Activated CD4-positive, alpha-beta T cell treated with anti-CD3 and anti-CD28 coated beads for 4 hours (primary cell): ENCODE results near the gene ATXN10.
"Not testable (repeated sequence)": the region's sequence is repeated elsewhere in the genome, so short reads cannot be mapped to it uniquely, and the experiment has no call there.

Experiments used
- DNase-seq, 2 donors: peaks; one replicate each; pipeline ENCODE4 v3.0.0-alpha.2; 2020

Gene ATXN10

DNA sequence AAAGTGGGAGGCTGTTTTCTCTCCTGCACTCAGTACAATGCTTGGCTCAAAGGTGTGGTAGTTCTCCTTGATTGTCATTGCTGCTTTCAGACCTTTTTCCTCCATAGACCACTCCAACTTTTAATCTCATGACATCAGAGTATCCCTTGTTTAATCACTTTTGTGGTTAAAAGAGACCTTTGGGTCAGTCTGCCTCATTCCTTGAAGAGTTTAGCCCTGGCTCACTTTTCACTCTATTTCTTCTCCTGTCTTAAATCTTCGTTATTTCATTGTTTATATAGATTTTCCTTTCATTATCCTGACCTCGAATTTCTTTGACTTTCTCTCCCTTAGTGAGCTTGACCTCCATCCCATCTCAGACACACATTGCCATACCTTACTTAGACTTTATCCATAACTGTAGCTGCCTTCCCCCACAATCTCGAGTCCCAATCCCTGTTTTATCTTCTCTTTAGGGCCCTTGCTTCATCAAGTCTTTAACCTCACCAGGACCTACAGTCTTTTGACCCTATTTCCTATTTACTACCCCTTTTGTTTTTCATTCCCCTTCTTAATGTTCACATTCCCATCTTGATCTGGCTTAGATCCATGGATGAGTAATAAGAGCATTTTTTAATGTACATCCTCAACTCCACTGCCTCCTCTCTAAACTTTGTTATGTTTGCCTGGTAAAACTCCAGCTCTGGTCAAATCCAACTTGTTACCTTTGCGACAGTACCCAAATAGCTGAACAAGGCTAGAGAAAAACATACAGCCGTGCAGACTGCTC lies 9.5 kb downstream of the ATXN10 start:
- DNase-seq, result no peak

DNA sequence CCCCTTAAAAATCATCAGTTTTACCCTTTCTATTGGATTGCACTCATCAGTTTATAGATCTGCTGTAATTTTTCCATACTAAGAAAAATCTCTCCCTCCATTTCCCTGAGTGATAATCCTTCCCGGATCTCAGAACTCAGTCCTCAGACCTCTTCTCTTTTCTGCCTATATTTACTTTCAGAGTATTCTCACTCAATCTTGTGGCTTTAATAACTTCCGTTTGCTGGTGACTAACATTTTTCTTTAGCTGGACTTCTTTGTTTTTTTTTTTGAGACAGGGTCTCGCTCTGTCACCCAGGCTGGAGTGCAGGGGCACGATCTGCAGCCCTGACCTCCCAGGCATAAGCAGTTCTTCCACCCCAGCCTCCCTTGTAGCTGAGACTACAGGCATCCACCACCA lies 10.4 kb downstream of the ATXN10 start:
- DNase-seq, result no peak

DNA sequence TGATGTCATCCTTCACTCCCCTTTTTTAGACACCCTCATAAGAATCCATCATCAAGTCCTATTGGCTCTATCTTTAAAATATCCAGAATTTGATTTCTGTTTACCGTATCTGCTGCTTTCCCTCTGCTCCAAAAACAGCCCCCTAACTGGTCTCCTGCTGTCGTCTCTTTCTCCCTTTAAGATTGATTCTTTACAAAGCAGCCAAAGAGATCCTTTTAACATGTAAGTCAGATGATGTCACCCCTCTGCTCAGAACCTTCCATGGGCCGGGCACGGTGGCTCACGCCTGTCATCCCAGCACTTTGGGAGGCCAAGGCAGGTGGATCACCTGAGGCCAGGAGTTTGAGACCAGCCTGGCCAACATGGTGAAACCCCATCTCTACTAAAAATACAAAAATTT lies 11.1 kb downstream of the ATXN10 start:
- DNase-seq, result not testable (repeated sequence)

DNA sequence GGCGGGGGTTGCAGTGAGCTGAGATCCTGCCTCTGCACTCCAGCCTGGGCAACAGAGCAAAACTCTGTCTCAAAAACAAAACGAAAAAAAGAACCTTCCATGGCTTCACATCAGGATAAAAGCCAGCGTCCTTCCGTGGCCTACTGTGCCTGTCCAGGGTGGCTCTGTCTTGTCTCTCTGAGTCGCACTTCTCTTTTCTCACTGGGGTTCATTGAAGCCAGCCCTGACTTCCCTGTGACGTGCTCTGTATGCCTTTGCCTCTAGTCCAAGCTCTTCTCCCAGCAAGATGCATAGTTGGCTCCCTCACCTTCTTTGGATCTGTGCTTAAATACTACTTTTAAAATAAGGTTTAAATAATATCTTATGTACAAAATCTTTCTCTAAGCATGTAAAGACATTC lies 11.6 kb downstream of the ATXN10 start:
- DNase-seq, result no peak

DNA sequence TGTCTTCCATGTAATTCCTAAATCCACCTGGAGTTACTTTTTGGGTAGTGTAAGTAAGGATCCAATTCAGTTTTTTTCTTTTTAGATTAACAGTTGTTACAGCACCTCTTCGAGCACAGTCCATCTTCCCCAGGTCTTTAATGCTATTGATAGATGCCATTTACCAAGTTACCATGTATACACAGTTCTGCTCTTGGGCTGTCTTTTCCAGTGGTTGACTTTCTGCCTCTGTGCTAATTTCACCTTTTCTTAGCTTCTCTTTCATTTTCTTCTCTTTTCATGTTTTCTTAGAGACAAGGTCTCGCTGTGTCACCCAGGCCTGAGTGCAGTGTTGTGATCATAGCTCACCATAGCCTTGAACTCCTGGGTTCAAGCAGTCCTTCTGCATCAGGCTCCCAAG lies 12.0 kb downstream of the ATXN10 start:
- no peak for DNase-seq

DNA sequence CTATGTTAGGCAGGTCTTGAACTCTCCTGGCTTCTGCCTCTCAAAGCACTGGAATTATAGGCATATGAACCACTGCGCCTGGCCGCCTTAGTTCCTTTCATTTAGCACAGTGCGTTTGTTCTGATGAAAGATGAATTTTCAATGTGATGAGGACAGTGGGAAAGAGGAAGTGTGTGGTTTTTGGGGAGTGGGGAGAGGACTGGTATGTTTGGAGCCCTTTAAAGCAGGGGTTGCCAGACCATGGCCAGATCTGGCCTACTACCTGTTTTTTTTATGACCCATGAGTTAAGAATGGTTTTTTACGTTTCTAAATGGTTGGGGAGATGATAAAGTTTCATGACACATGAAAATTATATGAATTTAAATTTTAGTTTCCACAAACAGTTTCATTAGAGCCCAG lies 12.5 kb downstream of the ATXN10 start:
- DNase-seq, result no peak

DNA sequence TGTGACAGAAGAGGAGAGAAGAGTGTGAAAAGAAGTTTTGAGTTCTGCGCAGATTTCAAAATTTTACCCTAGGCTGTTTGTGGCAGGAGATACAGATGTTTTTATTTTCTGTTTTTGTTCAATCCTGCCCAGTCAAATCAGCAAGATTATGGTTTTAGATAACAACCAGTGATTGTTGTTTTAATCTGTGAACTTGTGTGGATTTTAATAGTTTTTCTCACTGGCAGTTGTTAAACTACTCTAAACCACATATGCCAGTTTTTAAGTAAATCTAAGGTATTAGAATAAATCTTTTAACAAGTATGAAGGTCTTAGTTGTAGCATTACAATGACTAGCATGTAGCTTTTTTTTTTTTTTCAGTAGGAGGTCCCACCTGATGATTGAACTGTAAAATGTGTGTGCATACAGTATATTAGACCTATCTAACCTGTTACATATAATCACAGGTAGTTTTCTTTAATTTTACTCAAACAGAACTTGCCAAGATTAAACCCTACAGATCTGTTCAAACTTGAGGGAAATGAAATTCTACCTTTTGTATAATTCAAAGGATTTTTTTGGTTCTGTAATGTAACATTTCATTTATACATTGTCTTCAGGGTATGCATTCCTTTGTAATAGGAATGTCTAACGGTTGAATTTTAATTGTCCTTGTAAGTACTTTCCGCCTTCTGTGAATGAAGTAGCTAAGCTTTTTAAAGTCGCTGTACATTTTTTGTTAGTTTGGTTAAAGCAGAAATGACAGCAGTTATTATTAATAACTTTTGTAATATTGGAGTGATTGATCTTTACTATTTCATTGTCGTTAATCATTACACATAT lies 13.3 kb downstream of the ATXN10 start:
- DNase-seq, result no peak

DNA sequence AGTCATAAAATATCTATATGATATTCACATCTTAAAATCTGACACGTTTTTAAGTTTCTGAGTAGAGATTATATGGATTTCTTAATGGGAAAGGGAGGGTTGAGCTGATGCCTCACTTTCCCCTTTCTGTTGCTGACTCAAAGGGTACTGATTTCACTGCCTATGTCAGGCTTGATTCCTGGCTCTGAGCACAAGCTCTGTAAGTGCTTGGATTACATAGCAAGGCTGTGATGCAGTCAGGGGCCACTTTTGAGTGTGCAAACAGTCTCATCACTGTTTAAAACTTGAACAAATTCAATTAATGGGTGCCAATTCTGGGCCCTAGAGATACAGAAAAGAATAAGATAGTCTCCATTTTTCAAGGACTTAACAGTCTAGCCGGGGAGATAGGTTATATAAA lies 14.4 kb downstream of the ATXN10 start:
- DNase-seq, result no peak

DNA sequence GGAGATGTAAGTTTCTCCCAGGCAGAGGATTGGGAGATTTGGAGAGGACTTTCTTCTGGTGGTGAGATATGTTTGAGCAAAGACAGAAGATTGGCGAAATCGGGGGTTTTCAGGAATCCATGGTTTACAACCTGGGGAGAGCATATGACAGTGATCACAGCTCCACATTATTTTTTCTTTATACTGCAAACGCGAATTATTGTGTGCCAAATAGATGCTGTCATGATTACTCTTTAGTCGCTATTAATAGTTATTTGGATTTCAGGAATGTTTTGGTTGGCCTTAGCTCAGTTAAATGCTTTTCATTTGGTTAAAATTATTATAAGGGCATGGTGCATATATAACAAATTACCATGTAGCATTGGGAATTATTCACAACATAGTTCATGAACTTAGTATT lies 15.2 kb downstream of the ATXN10 start:
- DNase-seq, result no peak

DNA sequence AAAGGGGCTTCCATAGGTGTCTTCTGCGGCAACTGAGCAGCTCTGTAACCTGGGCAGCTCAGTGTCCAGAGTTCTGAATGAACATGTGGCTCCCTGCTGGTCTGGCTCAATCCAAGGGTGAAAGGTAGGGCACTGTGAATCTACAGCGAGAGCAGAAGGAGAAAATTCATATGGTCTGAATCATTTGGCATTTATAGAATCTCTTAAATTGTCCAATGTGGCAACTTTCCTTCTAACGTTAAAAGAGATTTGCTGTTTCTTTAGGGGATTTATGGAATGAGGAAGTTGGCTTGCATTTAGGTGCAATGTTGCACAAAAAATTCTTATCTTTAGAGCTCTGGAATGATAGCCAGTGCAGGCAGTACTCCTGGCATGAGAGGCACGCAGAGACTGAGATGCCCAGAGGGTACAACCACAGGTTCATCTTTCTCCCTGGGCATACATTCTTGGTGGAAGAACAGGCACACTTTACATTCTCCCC lies 17.0 kb downstream of the ATXN10 start:
- DNase-seq, result no peak

DNA sequence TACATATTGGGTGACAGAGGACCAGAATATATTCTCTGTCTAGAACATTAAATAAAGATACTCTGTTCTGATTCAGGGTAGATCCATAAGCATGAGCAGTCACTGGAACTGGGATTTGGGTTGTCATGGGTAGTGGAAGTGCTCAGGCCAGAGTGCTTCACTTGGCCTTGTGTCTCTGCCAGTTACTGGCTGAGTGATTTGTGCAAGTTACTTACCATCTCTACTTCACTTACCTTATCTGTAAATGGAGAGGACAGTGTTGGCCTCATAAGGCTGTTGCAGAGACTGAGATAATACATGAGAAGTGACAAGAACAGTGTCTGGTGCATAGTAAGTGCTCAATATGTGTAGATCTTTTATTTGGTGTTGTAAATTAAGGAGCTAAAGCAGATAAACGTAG lies 17.6 kb downstream of the ATXN10 start:
- DNase-seq, result no peak

DNA sequence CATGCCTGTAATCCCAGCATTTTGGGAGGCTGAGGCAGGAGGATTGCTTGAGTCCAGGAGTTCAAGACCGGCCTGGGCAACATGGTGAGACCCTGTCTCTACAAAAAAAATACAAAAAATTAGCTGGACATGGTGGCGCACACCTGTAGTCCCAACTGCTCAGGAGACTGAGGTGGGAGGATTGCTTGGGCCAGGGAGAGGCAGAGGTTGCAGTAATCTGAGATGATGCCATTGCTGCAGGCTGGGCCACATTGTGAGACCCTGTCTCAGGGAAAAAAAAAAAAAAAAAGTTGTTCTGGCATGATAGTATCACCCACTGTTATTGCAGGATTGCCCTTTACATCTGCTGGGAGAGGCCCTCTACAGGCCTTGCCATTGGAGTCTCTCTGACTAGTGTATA lies 18.4 kb downstream of the ATXN10 start:
- DNase-seq, result no peak

DNA sequence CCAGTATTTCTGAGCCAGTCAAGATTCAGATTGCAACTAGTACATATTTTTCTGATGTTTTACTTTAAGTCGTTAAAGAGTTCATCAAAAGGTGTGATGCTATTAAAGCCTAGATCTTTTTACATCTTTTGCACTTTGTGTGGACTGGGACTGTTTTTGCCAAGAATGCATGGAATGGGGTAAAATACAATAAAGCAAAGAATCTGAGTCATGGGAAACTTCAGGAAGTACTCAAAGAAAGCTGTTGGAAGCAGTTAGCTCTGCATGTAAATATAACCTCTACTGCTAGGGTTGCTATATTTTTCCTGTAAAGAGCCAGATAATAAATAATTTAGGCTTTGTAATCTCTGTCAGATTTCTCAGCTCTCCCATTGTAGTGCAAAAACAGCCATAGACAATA lies 20.9 kb downstream of the ATXN10 start:
- no peak for DNase-seq

DNA sequence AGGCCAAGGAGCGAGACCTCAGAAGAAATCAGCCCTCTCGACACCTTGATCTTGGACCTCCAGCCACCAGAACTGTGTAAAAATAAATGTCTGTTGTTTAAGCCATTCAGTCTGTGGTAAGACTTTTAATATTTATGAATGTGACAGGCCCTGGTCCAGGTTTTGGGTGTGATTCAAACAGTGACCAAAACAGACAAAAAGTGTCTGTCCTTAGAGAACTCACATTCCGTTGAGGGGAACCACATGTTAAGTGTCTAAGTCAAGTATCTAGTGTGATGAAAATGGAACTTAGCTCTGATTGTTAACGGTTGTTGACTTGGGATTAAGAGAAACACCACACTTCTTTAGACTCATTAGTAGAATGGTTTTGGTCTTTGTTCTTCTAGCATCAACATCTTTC lies 22.2 kb downstream of the ATXN10 start:
- DNase-seq, result no peak

DNA sequence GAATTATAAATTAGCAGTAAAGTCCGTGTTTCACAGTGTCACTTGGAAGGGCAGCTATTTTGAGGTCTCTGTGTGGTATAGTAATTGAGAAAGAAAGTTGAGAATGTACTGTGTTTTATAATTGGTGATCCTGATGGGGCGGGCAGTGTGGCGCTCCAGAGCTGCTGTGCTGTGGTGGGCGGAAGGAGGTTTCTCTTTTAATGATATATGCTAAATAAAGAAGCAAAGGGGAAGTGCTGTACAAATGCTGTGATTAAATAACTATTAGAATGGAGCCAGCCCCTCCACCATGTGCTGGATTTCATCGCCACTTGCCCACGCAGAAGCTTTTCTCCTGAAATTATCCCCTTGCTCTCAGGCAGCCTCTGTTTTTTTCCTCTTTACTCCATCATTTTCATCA lies 24.6 kb downstream of the ATXN10 start:
- DNase-seq, result no peak

DNA sequence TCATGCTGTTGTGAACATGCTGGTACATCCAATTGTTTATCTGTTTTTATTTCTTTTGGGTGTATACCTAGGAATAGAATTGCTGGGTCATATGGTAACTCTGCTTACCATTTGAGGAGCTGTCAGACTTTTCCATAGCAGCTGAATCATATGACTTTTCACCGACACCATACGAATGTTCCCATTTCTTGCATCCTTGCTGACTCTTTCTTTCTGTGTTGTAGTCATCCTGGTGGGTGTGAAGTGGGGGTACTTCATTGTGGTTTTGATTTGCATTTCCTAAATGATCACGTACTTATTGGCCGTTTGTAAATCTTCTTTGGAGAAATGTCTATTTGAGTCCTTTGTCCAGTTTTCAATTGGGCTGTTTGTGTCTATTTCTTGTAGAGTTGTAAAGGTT lies 26.5 kb downstream of the ATXN10 start:
- DNase-seq, result no peak

DNA sequence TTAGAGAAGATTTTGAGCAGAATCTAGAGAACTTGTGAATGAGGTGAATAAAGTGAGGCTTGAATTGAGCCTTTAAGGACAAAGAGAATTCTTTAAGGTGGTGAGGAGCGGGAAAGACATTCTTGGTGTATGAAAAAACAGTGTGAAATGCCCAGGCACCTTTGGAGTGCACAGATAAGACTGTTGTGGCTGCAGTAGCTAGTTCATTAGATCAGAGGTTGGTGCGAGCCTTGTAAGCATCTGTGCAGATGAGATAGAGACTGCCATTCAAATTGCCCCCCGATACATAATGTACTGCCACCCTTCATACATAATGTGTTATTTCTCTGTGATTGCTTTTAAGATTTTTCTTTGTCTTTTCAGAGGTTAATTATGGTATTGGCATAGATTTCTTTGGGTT lies 31.3 kb downstream of the ATXN10 start:
- no peak for DNase-seq

DNA sequence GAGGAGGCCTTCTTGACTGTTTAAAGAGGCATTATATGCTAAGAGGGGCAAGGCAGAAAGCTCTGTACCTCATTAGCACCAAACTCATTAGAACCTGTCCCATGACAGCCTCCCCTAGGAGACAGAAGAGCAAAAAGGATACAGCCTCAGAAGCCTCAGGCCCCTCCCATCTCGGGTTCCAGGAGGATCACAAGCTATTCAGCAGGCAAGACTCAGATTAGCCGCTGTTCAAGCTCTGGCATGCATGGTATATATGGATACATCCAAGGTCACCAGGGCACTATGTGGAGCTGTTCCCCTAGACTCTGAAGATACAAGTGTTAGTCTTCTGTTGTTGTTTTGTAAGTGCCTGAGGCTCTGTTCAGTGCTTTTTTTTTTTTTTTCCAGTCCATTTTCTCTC lies 32.1 kb downstream of the ATXN10 start:
- DNase-seq, result no peak

DNA sequence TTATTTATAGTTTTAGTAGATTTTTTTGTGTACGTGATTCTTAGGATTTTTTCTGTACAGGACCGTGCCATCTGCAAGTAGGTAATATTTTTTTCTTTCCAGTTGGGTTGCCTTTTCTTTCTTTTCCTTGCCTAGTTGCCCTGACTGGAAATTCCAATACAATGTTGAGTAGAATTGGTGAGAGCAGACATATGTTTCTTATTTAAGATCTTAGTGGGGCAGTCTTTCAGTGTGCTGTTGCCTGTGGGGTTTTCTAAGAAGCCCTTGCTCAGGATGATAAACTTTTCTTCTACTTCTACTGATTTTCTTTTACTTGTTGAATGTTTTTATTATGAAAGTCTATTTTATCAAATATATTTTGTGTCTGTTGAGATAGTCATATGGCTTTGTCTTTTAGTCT lies 33.0 kb downstream of the ATXN10 start:
- DNase-seq, result no peak

DNA sequence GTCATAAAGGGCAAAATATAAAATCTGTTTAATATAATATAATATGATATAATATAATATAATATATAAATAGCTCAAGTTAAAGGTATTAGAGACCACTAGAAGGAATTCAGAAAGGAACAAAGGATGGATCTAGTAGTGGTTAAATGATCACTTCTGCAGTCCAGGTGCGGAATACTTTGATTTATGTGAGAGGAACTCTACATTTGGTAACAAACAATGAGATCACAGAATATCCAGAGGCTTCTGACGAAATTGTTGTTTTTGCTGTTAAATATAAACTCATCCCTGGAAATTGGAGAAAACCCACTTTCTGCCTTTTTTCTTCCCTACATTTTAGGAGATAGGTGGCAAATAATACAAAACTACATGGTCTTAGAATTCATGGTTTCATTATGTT lies 36.0 kb downstream of the ATXN10 start:
- DNase-seq, result no peak

DNA sequence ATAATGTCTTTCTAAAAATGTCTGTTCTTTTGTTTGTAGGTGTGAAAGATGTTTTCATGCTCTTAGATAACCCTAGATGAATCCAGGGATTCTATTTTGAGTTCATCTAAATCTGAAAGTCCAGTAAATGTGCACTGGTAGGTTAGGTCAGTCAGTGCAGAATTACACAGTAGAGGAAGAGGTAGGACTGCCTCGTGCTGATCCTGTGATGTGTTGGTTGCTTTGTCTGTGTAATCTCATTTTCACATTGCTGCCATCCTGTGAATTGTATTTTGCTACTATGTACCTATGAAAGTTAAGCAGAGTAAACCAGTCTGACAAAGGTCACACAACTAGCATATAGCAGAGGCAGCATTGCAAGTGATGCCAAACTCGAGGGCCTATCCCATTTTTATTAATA lies 36.5 kb downstream of the ATXN10 start:
- DNase-seq, result no peak

DNA sequence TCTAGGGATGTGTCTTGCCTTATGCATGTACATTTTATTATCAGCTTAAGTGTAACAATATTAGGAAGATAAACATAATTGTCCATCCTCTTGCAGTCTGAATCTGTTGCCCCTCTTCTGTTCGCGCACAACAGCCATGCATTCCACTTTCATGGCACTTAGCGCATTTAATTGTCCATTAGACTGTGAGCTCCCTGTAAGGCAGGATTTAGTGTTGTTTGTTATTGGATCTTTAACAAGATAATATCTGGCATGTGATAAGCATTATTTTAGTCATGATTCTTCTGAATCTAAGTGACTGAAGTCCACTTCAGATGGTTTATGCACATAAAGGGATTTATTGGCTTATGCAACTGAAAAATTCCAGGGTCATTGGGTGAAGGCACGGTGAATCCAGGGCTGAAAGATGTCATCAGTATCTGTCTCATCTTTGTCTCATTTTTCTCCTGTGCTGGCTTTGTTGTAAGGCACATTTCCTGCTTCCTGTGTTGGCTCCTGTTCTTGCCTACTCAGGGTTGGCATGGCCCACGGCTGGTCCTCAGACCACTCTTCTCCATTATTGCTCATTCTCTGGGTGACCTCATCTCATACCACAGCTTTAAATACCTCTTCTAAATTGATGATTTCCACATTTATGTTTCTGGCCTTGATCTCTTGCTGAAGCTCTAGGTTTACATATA lies 37.6 kb downstream of the ATXN10 start:
- no peak for DNase-seq

DNA sequence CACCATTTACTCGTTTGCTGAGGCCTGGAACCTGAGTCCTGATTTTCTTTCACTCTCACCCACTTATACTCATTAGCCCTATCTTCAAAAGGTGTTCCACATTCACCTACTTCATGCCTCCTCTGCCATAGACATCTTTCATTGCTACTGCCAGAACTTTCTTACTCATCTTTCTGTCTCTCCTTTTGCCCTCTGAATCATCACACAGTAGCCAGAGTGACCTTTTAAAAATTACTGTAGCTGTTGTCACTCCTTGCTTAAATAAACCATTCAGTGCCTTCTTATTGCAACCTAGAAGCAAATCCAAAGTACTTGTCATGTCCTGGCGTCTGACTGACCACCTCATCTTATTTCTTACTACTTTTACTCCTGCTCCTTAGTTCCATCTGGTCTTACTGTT lies 38.2 kb downstream of the ATXN10 start:
- DNase-seq, result no peak

DNA sequence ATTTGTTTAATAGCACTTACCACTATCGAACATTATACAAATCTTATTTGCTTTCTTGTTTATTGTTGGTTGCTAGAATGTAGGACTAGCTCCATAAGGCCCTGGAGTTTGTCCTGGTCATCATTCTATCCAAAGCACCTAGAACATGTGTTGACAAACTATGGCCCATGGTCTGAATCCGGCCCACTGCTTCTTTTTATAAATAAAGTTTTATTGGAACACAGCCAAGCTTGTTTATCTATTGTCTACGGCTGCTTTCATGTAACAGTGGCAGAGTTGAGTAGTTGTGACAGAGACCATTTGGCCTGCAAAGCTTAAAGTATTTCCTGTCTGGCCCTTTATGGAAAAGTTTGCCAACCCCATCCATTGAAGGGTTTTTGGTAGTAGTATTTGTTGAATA lies 38.8 kb downstream of the ATXN10 start:
- no peak for DNase-seq
